SK-MEL-5 (cell line): ENCODE measurements around the gene IL6ST. TPM values are rescaled to one million over a fixed set of nuclear protein-coding genes. Genes with fewer than 3 reads are reported as not detected.

Experiments
- DNase-seq: peaks from one replicate; pipeline ENCODE4 v3.0.0-alpha.2; 2016; ENCODE audit warnings: low read depth, low spot score
- in situ Hi-C: cut with HindIII; loops from 2 replicates; pipeline ENCODE4 v1.10.0; 2016; ENCODE audit warnings: low sequenced_read_pairs, high pct_unique_total_duplicates, low pct_unique_long_range_greater_than_20kb
- total RNA-seq: library from RNA; depleted of rRNA; stranded (reverse); fragments of >200 nt; shearing (Covaris generic); gene quantifications from 2 replicates; pipeline ENCODE4 v1.2.3, GENCODE V29; 2014

Gene IL6ST
- total RNA-seq, 1 experiment from 2014 or later = 92.2 TPM

DNA sequence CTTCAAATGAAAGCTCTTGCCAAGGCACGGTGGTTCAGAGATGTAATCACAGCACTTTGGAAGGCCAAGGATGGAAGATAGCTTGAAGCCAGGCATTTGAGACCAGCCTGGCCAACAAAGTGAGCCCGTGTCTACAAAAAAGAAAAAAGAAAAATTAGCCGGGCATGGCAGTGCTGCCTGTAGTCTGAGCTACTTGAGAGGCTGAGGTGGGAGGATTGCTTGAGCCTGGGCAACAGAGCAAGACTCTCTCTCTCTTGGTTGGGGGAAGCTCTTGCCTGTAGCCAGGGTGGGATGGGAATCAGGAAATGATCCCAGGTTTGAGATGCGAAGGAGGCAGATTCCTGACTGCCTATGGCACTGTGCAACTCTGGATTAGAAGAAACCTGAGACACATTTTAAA, 62.1 kb downstream of the IL6ST start:
- in situ Hi-C loops = no loop called here

DNA sequence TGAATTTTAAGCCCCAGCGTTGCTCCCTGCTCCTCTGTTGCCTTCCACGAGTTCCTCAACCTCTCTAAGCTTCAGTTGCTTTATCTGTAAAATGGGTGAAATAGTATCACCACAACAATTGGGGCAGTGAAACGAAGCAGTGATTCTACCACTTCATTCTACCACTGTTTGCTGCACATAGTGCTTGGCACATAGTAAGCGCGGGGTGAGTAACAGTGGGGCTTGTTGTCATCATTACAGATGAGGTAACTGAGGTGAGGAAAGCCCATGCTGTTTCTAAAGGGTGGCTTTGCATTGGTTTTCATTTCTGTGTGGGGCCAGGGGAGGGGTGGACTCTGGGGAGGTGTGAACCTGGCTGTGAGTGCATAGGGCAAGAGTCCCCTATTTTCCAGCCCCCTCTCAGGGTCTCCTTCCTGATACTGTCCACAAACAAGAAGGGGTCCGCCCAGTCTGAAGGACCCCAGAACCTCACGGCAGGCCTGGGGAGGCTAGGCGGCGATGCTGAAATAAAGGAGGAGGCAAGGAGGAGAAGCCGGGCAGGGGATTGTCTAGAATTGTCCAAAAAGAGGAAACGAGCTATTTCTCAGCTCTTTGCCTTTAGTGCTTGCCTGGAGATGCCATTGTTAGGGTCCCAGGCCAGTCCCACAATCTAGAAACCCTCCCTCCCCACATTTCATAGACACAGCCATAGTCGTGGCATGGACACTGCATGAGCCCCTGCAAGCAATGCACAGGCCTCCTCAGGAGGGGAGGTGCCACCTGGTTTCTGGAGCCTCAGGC, 65.6 kb downstream of the IL6ST start:
- in situ Hi-C loops = no loop called here
- DNase-seq = no peak

More for the DNA sequence above, 62.1 kb downstream of the IL6ST start:
- no peak for DNase-seq

DNA sequence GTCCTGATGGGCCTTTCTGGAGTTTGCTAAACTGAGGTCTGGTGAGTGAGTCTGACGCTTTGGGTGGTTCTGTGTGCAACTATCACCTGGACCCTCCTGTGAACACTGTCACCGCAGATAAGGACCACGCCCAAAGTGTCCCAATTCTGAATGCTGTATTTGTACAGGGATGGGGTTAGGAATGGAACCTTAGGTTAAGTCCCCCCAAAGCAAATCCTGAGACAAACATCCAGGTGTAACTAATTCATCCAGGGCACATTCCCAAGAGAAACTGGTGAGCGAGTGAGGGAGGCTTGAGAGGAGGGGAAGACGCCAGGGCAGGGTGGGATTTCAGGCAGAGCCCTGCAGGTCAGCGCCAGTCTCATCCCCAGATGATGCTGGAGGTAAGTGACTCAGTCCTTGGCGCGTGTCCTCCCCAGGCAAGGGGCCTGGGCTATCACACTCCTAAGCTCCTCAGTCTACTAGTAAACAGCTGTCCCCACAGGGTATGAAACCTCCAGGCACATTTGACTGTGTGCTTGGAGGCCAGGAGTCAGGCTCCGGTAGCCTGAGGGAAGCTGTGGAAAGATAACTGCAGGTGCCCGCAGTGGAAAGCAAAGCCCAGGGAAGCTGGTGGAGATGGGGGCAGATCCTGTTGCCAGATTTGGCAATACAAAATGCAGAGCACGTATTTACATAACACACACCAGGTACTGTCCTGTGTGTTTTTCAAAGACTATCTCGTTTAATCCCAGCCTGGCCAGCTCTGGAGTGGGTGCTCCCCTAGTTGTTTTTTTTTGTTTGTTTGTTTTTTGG, 66.7 kb downstream of the IL6ST start:
- DNase-seq = no peak
- in situ Hi-C loops = no loop called here

DNA sequence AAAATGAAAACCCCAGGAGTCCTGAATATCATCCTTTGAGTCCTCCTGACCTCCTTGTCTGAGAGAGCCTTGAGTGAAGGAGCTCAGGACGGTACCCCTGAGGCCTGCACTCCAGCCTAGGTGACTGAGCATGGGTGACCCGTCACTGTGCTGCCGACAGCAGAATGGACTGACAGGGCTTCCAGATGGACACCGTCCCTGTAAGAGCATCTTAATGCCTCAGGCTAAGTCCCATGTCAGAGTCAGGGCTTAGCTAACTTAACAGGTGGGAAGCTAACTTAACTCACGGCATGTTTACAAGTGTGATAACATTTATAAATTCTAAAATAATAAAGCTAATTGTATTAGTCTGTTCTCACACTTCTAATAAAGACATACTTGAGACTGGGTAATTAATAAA, 68.3 kb downstream of the IL6ST start:
- in situ Hi-C loops = no loop called here

DNA sequence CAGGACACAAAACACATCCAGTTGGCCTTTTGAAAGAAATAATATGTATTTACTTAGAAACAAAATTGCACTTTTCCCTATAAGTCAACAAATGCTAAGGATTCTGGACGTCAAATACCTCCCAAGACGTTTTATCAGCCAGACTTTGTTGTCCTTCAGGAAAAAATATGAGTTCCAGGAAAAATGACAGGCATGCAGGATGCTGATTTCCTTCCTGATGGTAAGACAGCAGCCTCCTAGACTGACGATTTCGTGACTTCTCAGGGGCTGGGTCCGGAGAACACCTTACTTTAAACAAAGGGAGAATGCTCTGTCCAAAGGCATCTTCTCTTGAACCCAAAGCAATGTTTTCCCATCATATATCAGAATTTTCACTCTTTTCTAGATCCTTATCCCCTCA, 69.1 kb downstream of the IL6ST start:
- no peak for DNase-seq
- in situ Hi-C loops = no loop called here

More for the DNA sequence above, 68.3 kb downstream of the IL6ST start:
- no peak for DNase-seq

DNA sequence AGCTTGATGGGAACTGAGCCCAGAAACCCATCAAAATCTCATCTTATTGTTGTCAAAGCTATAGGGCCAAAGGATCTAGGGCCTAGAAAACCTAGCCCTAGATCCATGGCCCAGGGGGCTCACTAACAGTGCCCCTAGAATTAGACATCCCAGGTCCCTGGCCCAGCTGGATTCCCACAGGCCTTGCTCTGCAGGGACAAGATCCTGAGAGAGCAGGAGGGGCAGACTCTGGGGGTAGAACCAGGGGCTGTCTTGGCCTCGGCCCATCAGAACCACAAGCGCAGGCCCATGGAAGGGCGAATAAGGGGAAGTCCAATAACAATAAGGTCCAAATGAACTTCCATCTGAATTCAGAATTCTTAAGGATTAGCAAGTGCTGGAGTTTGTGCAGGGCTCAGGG, 69.6 kb downstream of the IL6ST start:
- in situ Hi-C loops = no loop called here
- DNase-seq = no peak

DNA sequence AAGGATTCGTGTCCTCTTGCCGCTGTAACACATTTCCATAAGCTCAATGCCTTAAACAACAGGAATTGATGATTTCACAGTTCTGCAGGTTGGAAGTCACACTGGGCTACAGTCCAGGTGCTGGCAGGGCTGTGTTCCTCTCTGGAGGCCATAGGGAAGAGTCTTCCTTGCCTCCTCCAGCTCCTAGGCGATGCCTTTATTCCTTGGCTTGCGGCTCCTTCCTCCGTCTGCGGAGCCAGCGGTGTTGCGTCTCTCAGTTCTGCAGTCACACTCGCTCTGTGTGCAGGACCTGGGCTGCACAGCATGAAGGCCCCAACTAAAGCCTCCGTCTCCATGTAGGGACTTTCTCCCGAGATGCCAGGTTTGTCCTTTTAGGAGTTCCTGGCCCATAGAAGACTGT, 70.0 kb downstream of the IL6ST start:
- in situ Hi-C loops = no loop called here
- DNase-seq = no peak

DNA sequence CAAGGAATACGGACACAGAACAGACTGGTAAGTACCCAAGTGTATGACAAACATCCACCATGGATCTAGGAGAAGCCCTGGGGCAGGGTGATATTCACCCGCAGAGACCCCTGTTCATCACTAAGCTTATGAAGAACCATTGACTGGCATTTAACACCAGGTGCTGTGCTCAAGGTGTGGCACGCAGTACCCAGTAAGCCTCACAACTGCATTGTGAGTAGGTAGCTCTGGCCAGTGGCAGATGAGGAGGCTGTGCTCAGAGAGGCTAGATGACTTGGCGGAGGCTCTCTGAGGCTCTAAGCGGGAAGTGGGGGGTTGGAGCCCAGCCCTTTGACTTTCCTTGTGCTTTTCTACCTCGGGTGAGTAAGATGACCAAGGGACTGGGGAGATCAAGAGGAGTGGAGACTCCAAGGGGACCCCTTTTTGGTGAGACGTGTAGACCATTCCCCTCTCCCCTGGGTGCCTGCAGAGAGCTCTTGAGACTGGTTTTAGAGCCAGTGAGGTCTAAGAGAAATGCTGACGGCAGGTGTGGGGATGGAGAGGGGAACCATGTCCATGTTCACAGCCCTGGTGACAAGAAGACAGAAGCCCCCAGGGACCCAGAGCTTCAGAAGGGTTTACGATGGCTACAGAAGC, 70.8 kb downstream of the IL6ST start:
- DNase-seq = no peak
- in situ Hi-C loops = no loop called here

DNA sequence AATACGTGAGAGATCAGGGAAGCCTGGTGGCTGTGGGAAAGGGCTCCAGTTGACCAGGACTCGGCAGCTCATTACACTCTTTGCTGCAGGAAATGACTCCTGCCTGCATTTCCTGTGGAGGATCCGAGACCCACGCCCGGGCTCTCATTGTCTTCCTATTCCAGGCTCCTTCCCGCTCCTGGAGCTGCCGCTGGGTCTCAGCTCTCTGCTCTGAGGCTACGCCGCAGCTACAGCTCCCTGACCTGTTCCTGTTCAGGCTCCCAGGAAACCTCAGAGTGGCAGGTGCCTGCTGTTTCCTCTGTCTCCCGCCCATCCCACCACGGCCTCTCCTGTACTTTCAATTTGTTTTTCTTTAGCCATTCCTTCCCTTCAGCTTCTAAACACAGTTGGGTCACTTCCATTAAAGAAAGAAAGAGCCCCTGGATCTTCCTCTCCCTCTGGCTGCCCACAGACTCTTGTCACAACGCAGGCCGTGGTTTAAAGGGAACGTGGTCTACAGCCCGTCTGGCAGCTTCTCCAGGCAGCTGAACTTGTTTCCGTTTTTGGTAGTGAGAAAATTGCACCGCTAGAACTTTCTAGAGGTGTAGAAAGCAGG, 71.5 kb downstream of the IL6ST start:
- DNase-seq = no peak

DNA sequence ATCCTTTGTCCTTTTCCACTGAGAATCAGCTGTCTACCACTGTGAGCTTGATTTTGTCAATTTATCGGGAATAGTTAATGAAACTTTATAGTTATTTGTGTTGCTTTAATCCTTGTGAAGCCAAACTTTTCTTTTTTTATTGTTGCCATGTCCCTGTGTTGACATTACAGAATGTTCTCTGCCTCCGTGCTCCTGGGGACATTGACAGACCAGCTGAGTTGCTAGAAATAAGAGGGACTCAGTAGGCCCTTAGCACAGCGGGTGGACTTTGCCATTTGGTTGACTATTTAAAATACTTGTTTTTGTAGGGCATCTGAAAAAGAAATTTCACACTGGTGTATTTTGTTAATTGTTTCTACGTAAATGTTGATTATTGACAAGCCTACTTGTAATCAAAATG, 73.1 kb downstream of the IL6ST start:
- in situ Hi-C loops = no loop called here
- no peak for DNase-seq

More for the DNA sequence above, 71.5 kb downstream of the IL6ST start:
- in situ Hi-C loops = no loop called here

DNA sequence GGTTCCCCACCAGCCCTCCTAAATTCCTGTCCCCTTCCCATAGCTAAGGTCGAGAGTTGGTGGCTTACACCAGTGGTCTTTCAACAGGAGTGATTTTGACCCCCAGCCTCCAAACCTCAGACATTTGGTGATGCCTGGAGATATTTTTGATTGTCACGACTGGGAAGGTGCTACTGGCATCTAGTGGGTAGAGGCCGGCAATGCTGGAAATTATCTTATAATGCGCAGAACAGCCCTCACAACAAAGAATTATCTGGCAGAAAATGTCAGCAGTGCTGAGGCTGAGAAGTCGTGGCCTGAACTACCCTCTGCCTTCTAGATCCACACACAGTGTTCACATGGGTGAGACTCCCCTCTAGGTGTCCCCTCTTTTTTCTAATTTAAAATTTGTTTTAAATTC, 74.0 kb downstream of the IL6ST start:
- in situ Hi-C loops = no loop called here
- DNase-seq = peak; percentile 54

DNA sequence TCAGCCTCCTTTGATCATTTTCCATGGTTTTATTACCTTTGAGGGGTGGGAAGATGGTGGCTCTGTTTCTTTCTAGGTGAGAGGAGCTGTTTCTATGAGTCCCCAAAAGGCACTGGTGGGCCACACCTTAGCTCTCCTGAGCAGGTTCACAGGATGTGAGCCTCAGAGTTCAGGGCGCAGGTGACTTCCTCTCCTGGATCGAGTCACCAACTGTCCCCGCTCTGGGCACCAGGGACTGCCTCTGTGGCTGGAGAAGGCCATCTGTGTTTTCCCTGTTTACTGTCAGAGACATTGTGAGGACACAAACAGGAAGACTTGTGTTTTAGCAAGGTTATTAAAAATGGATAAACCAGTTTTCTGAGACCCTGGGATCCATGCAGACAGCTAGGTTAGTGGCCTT, 75.1 kb downstream of the IL6ST start:
- DNase-seq = no peak
- in situ Hi-C loops = no loop called here

DNA sequence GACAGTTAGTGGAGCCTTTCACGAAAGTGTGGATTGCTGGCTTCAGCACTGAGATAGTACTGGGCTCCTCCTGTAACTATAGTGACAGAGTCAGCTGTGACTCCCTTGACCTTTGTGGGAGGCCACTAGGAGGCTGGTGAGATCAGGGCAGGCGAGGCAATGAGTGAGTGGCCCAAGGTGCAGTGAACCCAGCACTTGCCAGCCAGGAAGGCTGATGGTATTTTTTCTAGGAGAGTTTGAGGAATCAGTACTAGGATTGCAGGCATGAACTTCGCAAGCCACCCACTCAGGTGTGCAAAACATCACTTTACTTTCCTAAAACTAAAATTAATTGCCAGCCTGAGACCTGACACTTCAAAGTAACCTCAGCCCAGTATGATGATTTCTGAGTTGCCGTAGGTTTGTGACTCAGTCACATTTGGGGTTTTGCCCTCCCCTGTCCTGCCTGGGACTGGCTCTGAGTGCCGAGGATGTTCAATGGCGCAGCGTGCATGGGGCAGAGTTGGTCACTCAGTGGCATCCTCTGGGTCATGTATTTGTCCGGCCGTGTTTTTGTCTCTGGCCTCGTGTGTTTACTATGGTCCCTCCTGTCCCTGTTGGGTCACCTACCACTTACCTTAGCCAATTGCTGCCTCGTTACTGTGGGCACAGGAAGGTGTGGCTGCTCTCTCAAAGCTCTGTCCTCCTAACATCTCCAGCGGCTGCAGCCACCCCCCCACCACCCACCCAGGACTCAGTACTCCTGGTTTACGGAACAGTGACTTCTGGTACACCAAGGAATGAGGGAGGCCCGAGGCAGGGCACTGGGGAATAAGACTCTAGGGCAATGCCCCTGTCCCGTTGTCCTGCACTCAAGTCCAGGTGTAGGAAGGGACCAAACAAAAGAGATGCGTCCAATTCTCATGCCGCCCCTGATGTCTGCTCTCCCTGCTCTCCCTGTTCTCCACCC, 76.4 kb downstream of the IL6ST start:
- in situ Hi-C loops = no loop called here
- DNase-seq = no peak

DNA sequence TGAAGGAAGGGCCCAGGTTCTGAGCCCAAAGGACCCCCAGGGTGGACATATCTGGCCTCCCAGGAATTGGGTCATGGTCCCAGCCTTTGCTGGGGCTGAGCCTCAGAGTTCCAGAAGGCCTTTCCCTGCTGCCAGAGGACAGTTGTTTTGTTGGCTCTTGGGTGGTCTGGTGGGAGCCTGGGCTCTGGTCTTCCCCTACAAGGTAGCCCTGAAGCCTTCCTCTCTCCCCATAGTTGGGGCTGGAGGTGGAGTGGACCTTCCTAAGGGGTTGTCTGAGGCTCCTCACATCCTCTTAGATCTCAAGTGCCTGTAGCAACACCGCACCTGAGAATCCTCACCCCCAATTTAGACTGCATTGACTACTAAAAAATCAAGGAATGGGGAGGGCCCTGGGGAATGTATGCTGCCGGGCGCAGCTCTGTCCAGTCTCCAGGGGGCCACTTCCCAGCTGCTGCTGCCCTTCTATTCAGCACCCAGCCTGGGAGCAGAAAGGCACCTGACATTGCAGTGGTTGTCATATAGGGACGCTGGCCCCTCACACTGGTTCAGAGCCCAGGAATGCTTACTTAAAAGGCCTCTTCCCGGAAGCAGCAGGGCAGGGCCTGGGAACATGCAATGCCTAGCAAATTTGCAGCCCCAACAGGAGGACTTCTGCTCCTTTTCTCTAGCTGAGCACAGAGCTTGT, 77.2 kb downstream of the IL6ST start:
- in situ Hi-C loops = no loop called here
- DNase-seq = no peak

DNA sequence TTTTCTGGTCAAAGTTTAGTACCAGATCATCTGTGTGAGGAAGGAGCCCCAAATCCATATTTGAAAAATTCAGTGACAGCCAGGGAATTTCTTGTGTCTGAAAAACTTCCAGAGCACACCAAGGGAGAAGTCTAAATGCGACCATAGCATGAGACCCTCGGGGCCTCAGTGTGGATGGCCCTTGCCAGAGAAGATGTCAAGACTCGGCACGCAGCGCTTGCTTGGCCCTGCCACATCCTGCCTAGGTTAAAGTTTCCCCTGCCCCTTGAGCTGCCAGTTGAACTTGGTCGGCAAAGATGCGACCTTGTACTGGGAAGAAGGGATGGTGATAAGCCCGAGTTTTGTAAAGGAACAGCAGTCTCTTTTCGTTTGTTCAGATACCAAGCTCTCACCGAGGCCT, 77.8 kb downstream of the IL6ST start:
- no peak for DNase-seq
- in situ Hi-C loops = no loop called here

DNA sequence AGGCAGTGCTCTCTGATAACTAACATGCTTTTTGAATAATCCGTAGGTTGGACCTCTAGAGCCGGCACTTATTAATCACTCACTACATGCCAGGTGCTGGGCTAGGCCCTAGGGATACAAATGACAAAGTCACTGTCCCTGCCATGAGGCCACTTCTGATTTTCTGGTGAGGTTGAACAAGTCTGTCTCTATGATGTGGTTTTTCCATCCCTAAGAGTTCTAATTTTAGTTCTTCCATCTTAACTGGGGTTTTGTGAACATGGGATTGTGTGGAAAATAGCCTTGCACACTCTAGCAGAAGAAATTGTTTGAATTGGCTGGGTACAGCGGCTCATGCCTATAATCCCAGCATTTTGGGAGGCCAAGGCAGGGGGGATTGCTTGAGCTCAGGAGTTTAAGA, 79.0 kb downstream of the IL6ST start:
- DNase-seq = no peak
- in situ Hi-C loops = no loop called here

DNA sequence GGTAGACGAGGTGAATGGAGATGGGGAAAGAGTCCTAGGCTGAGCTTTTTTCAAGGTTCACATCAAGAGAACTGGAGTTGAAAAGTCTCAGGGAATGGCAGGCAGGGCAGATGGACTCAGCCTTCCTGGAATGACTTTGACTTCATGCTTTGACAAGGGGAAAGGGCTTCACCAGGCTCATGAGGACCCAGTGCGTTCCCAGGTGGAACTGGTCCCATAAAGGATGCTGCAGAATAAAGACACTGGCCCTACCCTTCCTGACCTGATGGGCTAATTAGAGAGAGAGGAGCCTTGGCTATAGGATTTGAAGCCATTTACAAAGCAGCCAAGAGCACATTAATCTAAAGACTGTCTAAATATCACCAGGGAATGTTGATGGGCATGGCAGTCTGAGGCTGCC, 79.8 kb downstream of the IL6ST start:
- DNase-seq = no peak
- in situ Hi-C loops = no loop called here
